Gastroesophageal sphincter (tissue), 3 donors: ENCODE measurements around the gene LIMS2.

Source experiments
- EP300 ChIP-seq: sonication (generic); formaldehyde crosslinking; IDR thresholded peaks from one replicate; pipeline ENCODE4 v1.6.1; 2017; ENCODE audit warnings: antibody characterized with exemption, mild to moderate bottlenecking
- POLR2A ChIP-seq, 2 donors: fragments of 450-650 bp; IDR thresholded peaks; one replicate each; pipeline ENCODE4 v1.6.1; 2017; ENCODE audit warnings: antibody characterized with exemption in 2 of 2, mild to moderate bottlenecking in 2 of 2, moderate library complexity in 1 of 2
- POLR2AphosphoS5 ChIP-seq: sonication (generic); formaldehyde crosslinking; IDR thresholded peaks from one replicate; pipeline ENCODE4 v1.6.1; 2017; ENCODE audit warnings: antibody characterized with exemption
- TF ChIP-seq, protein P1 (sequence below), 4 experiments: fragments of 200-600 bp in 2 of 4; fragments of 450-650 bp in 2 of 4; sonication (generic) in 1 of 4; IDR thresholded peaks; one replicate each; pipeline ENCODE4 v1.5.1; 2017 to 2019; ENCODE audit warnings: antibody characterized with exemption in 4 of 4, mild to moderate bottlenecking in 2 of 4, moderate library complexity in 2 of 4

- TF ChIP-seq, protein P1, sequence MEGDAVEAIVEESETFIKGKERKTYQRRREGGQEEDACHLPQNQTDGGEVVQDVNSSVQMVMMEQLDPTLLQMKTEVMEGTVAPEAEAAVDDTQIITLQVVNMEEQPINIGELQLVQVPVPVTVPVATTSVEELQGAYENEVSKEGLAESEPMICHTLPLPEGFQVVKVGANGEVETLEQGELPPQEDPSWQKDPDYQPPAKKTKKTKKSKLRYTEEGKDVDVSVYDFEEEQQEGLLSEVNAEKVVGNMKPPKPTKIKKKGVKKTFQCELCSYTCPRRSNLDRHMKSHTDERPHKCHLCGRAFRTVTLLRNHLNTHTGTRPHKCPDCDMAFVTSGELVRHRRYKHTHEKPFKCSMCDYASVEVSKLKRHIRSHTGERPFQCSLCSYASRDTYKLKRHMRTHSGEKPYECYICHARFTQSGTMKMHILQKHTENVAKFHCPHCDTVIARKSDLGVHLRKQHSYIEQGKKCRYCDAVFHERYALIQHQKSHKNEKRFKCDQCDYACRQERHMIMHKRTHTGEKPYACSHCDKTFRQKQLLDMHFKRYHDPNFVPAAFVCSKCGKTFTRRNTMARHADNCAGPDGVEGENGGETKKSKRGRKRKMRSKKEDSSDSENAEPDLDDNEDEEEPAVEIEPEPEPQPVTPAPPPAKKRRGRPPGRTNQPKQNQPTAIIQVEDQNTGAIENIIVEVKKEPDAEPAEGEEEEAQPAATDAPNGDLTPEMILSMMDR (IDR thresholded peaks at IDR 0.05): no peak
- TF ChIP-seq POLR2AphosphoS5: peak; percentile 31
- no peak for TF ChIP-seq EP300
- TF ChIP-seq POLR2A (IDR thresholded peaks at IDR 0.05): no peak
These were observed 19.7 kb upstream of the LIMS2 start for GRCh38 chr2:127694986-127695385.
